CD4-positive, alpha-beta T cell treated with Interleukin-4 for 4 hours (primary cell): Measurements from ENCODE around the gene PBX4.

Source experiments
- DNase-seq: peaks from one replicate; pipeline ENCODE4 v3.0.0-alpha.2; 2020

PBX4 gene

DNA sequence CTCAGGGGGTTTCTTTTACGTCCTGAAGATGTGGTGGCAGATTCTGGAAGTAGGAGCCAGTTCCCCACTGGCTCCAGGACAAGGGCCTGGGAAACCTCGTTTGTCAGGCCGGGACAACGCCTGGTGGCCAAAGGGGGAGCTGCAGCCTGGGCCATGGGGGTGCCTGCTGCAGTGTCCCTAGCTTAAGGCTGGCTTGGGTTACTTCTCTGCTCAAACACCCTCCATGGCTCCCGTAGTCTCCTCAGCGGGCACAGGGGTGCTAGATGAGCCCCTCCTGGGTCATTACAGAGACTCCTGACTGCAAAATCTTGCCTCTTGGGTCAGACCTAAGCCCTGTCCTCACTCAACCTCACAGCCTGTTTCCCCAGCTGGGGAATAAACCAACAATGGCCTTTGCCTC lies 65.7 kb downstream of the PBX4 start:
- no peak for DNase-seq

GRCh38 chr19:19551853-19552192 lies 66.7 kb downstream of the PBX4 start:
- DNase-seq, result no peak

GRCh38 chr19:19550972-19551852 lies 67.3 kb downstream of the PBX4 start:
- DNase-seq, result no peak

GRCh38 chr19:19550485-19550929 lies 68.0 kb downstream of the PBX4 start:
- DNase-seq, result no peak

DNA sequence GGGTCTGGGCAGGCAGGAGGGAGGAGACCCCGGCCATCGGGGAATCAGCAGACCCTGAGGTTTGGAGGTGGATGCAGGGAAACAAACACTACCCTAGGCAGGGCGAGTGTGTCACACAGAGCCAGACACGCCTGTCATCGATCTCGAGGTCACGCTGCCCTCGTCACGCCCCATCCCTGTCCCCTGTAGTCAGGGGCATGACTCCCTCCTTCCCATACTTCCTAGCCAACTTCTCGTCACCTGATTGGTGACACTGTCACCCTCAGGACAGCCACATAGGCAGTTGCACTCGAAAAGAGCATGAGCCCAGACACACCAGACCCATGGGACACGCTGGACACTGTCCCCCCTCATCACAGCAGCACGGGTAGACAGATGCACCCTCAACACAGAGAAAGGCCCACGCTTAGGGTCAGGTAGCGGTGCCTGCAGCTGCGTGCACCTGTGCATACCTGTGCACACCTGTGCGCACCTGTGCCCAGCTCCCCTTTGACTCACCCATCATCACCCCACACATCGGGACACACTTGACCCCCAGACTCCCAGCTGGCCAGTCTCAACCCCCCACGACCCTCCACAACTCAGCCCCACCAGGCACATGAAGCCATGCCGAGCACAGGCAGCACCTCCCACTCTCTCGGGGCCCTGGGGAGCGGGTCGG lies 68.6 kb downstream of the PBX4 start:
- DNase-seq, result no peak

DNA sequence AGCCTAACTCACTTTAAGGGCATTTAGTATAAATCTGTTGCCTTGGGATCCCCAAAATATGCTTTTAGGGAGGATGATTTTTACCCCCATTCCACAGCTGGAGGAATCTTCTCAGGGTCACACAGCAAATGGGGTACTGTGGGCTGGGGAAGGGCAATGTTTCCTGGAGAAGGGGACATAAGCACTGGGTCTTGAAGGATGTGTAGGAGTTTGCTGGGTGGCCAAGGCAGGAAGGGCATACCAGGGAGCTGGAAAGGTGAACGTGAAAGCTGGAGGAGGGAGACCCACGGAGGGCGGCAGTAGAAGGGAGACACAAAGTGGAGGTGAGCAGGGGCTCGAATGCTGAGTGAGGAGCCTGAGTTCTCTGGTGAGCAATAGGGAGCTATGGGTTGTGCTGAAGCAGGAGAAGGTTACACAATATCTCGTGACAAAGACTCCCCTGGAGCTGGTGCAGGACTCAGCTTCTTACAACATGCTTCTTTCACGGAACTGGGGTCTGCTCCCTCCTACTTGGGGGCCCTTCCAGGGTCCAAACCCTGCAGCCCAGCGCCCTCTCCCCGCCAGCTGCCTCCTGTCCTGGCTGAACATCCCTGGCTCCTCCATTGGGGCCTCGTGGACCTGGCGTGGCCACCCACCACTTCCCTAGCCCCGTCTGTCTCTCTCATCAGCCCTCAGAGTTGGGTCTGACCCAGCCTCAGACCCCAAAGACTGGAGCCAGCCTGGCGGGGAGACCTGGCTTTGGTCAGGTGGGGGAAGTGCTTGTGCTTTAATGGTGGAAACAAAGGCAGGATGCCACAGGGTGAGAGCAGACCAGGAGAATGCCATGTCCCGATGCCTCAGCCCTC lies 69.3 kb downstream of the PBX4 start:
- DNase-seq, result no peak

DNA sequence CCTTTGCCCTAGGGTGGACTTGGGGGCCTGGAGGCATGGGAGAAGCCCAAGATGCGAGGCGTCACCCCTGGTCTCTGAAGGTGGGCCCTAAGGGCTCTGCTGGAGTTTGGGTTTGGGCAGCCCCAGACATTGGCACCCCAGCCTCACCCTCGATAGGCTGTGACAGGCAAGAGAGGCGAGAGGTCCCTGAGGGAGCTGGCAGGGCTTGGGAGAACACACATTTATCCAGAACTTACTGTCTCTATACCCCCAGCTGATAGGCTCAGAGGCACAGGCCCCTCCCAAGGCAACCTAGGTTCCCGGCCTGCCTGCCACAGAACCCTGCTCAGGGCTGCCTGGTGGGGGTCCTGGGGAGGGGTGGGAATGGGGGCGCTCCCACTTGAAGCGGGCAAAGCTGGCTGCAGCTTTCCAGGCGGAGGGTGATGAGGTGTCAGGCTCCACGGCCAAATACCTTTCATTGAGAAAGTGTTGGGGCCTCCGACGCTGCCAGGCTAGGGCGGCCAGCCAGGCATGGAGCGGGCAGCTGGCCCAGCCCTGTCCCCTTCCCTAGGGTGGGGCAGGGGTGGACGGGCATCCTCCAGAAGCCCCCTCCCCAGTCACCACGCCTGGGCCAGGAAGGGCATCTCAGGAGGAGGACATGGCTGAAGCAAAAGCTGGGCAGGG lies 70.7 kb downstream of the PBX4 start:
- no peak for DNase-seq

DNA sequence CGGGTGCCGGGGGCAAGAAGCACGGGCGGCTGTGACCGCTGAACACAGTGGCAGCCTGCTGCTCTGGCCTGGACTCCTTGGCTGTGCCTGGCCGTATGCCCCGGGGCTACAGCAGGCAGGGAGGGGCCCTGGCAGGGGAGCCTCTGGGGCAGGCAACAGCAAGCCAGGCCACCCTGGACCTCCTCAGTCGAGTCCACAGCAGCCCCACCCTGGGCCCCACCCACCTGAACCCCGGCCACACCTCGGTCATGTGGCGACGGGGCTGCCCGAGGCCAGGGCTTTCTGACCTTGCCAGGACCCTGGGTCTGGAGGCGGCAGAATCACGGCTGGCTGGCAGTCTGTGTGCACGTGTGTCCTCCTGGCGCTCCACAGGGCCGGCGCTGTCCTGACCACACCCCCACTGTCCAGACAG lies 71.7 kb downstream of the PBX4 start:
- DNase-seq, result no peak

DNA sequence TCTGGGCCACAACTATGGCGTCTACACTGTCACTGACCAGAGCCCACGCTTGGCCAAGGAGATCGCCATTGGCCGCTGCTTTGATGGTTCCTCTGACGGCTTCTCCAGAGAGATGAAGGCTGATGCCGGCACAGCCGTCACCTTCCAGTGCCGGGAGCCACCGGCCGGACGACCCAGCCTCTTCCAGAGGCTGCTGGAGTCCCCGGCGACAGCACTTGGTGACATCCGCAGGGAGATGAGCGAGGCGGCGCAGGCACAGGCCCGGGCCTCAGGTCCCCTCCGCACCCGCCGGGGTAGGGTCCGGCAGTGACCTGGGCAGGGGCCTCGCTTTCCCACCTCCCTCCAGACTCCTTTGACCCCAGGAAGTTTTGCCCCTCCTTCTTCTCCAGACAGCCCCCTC lies 72.8 kb downstream of the PBX4 start:
- DNase-seq, result no peak

- DNase-seq, result no peak
Observed at GRCh38 chr19:19544954-19545591, 73.4 kb downstream of the PBX4 start.

GRCh38 chr19:19544257-19544953 lies 74.1 kb downstream of the PBX4 start:
- DNase-seq, result no peak

GRCh38 chr19:19543640-19544039 lies 74.8 kb downstream of the PBX4 start:
- no peak for DNase-seq

GRCh38 chr19:19543101-19543500 lies 75.4 kb downstream of the PBX4 start:
- DNase-seq, result no peak

DNA sequence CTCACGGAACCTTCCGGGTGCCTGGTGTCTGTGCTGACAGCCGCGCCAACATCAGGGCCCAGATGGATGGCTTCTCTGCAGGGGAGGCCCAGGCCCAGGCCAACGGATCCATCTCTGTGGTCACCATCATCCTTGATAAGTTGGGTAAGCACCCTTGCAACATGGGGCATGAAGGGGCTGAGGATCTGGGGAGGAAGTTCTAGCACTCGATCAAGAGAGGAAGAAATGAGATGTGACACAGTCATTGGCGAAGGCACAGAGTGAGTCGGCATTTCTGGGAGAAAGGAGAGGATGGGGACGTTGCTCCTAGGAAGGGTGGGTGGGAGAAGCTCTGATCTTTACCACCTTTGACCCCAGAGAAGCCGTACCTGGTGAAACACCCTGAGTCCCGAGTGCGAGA lies 76.0 kb downstream of the PBX4 start:
- DNase-seq, result no peak

DNA sequence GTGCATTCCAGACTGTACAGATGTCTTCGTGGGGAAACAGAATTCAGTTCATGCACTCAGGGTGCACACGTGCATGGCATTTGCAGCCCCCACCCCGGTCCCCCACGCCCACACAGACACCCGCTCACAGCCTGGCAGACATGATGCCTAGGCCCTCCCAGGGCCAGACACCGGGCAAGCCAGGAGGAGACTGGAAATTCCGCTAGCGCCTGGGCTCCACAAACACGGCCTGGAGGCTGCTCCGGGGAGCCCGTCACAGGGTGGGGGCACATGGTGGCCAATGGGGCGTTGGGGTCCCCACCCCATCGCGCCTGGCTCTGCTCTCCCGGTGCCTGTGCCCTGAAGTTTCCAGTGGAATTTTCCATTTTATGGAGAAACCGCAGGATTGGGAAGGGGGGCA lies 76.9 kb downstream of the PBX4 start:
- no peak for DNase-seq

DNA sequence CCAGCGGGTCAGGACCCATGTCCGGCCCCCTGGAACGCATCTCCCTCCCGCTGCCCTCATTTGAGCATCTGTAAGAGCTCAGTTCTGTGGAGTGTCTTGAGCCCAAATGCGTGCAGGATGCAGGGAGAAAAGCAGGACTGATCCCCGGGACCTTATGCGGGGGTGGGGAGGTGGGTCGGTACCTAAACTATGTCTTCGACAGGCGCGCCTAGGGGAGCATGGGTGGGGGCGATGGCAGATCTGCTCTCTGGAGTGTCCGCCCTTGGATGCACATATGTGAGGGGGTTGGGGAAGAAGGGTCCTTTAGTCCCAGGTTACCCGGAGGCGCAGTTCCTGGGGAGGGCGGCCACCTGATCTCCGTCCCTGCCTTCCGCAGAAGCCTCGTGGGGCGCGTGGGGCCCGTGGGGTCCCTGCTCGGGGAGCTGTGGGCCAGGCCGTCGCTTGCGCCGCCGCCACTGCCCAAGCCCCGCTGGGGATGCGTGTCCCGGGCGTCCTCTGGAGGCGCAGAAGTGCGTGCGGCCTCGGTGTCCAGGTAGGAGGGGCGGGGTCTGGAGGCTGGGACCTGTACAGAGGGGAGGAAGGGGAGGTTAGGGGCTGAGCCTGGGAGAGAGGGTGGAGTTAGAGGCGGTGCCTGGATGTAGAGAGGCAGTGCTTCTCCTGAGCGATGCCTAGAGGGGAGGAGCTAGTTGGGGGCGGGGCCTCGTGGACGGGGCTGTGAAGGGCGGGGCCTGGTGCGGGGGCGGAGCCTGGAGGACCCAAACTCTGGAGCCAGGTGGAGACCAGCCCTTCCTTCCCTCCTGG lies 77.6 kb downstream of the PBX4 start:
- DNase-seq, result peak; percentile 54

GRCh38 chr19:19540064-19540714 lies 78.3 kb downstream of the PBX4 start:
- DNase-seq, result peak; percentile 46

- DNase-seq, result no peak
Observed at GRCh38 chr19:19539698-19540063, 78.8 kb downstream of the PBX4 start.

DNA sequence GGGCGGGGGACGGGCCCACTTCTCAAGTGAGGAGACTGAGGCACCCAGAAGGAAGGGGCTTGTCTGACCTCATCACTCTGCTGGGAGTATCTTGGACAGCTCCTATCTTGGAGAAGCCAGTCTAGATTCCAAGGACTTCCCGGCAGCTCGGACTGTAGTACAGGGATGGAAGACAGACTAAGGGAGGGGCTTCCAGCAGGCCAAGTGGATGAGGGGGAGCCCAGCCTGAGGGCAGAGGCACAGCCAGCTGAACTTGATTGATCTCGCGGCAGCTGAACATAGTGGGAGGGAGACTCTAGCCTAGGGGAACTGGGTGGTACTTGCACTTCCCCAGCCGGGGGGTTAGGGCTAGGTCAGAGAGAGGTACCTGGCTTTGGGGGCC lies 79.7 kb downstream of the PBX4 start:
- no peak for DNase-seq

GRCh38 chr19:19538061-19538784 lies 80.3 kb downstream of the PBX4 start, which contains the start of gene CILP2:
Gene CILP2, plus strand, starts transcription at chr19:19538265. Its CDS starts 85 bp downstream, at chr19:19538350.
- no peak for DNase-seq
